Kidney epithelial cell (primary cell): ENCODE measurements around the gene PSD. TPM values are rescaled to one million over a fixed set of nuclear protein-coding genes. Genes with fewer than 3 reads are reported as not detected.

ENCODE experiments used
- DNase-seq: peaks from one replicate; pipeline ENCODE4 v3.0.0-alpha.2; 2010; ENCODE audit warnings: low read depth
- H3K27me3 ChIP-seq: 2 replicates; pipeline ENCODE4 v1.6.0; 2011; ENCODE audit warnings: low read length; ENCODE audit not compliant: control insufficient read depth, insufficient read depth
- H3K36me3 ChIP-seq: 2 replicates; pipeline ENCODE4 v1.5.1; 2011; ENCODE audit warnings: low read length; ENCODE audit not compliant: control insufficient read depth, insufficient read depth
- H3K4me3 ChIP-seq: 2 replicates; pipeline ENCODE4 v1.5.1; 2011; ENCODE audit warnings: low read depth, mild to moderate bottlenecking, control low read depth, low read length
- total RNA-seq: library from RNA; depleted of rRNA; stranded (reverse); fragments of >200 nt; gene quantifications from 2 replicates; pipeline ENCODE4 v1.2.3, GENCODE V29; 2015
- TF ChIP-seq, protein P1 (sequence below): IDR thresholded peaks from 2 replicates; pipeline ENCODE4 v1.5.1; 2011; ENCODE audit warnings: mild to moderate bottlenecking, moderate library complexity, low read length, control low read depth, inconsistent platforms; ENCODE audit not compliant: insufficient read depth, poor library complexity, severe bottlenecking

Gene PSD
- total RNA-seq, 1 donor from 2014 or later, result 2.0 TPM

DNA sequence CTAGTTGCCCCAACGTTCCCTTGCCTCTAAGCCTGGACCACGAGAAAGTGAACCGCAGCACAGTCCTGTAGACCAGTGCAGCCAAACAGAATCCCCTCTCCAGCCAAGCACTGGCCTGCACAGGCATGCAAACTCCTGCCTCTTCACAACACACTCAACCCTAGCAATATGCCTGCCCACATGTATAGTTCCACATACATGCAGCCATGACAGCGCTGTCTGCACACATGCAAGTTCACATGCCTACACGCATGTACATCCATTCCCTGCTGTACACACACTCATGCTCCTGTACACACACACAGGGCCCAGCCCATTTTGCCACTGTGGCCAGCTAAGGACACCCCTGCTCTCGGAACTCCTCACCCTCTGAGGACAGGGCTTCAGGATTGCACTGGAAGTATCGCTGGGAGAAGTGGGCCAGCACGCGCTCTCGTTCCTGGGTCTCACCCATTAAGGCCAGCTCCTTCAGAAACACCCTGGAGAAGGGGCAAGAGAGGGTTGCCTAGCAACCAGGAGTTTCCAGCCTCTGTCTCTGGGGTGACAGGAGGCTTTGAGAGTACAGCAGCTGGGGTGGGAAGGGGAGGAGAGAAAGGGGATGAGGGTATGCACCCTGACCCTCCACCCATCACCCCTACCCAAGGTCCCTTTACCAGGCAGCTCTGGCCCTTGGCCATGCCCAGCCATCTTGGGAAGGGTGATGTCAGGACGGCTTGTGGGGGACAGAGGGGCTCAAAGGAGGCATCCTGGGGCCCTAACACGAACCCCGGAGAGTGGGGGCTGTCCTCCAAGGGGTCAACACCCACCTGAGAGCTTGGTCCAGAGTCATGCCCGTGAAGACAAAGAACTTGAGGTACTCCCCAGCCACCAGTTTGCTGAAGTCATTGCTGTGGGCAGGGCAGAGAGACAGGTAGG lies 7.0 kb downstream of the PSD start:
- peaks cover 58% of the 10 kb centered on the region for H3K27me3 ChIP-seq
- no peak overlapping the region for H3K4me3 ChIP-seq
- H3K36me3 ChIP-seq, result no peaks in the 10 kb centered on the region
- TF ChIP-seq, protein P1, sequence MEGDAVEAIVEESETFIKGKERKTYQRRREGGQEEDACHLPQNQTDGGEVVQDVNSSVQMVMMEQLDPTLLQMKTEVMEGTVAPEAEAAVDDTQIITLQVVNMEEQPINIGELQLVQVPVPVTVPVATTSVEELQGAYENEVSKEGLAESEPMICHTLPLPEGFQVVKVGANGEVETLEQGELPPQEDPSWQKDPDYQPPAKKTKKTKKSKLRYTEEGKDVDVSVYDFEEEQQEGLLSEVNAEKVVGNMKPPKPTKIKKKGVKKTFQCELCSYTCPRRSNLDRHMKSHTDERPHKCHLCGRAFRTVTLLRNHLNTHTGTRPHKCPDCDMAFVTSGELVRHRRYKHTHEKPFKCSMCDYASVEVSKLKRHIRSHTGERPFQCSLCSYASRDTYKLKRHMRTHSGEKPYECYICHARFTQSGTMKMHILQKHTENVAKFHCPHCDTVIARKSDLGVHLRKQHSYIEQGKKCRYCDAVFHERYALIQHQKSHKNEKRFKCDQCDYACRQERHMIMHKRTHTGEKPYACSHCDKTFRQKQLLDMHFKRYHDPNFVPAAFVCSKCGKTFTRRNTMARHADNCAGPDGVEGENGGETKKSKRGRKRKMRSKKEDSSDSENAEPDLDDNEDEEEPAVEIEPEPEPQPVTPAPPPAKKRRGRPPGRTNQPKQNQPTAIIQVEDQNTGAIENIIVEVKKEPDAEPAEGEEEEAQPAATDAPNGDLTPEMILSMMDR, result no peak
- no peak for DNase-seq

GRCh38 chr10:102410429-102411073 lies 8.0 kb downstream of the PSD start:
- no peaks in the 10 kb centered on the region for H3K36me3 ChIP-seq
- DNase-seq, result no peak
- peak overlapping the region; percentile 31 for H3K4me3 ChIP-seq
- TF ChIP-seq, protein P1, result no peak
- peaks cover 58% of the 10 kb centered on the region for H3K27me3 ChIP-seq

GRCh38 chr10:102409604-102410428 lies 8.8 kb downstream of the PSD start:
- Histone ChIP-seq H3K36me3 (no peaks in the 10 kb centered on the region), H3K4me3 (peak overlapping the region; percentile 31), H3K27me3 (peaks cover 56% of the 10 kb centered on the region)
- TF ChIP-seq, protein P1, result no peak
- DNase-seq, result no peak

GRCh38 chr10:102408728-102409603 lies 9.6 kb downstream of the PSD start:
- Histone ChIP-seq H3K27me3 (peaks cover 54% of the 10 kb centered on the region), H3K36me3 (no peaks in the 10 kb centered on the region), H3K4me3 (peak overlapping the region; percentile 38)
- TF ChIP-seq, protein P1, result no peak
- DNase-seq, result no peak

DNA sequence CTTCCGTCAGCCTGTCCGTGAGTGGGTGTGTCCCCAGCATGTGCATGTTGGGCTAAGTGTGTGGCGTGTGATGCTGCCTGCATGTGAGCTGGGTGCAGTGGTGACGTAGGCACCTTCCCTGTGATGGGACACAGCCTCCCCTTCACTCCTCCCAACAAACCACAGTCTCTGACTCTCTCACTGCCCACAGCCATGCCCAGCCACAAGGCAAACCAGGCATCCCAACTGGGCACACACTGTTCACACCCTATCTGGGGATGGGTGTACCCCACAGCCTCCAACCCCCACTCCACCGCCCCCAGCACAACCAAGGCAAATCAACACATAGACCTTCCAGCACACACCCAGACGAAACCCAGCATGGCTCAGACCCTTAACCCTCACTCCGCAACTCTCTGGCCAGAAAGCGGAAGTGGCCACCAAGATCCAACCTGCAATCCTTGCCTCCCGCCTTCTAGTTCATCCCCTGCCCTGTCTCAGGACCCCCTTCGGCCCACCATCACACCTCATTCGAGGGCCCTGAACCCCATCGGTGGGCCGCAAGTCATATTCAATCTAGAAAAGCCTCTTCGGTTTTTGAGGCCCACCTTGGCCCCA lies 10.4 kb downstream of the PSD start:
- H3K36me3 ChIP-seq, result no peaks in the 10 kb centered on the region
- peaks cover 49% of the 10 kb centered on the region for H3K27me3 ChIP-seq
- TF ChIP-seq, protein P1, result no peak
- DNase-seq, result no peak
- peak overlapping the region; percentile 38 for H3K4me3 ChIP-seq
